GM12801 (cell line): Measurements from ENCODE around the gene FUCA2.

Experiments used
- CTCF ChIP-seq: IDR thresholded peaks from one replicate; pipeline ENCODE4 v1.5.1; 2011; ENCODE audit warnings: control low read depth; ENCODE audit not compliant: insufficient read length; ENCODE audit errors: extremely low read depth

FUCA2 gene

GRCh38 chr6:143549949-143550268, 38.4 kb upstream of the FUCA2 start:
- TF ChIP-seq CTCF = no peak

- TF ChIP-seq CTCF = no peak
These were observed 37.9 kb upstream of the FUCA2 start for GRCh38 chr6:143549221-143549948.

- TF ChIP-seq CTCF = no peak
These were observed 35.1 kb upstream of the FUCA2 start for GRCh38 chr6:143546599-143546998.

- no peak for TF ChIP-seq CTCF
These were observed 34.5 kb upstream of the FUCA2 start for GRCh38 chr6:143545976-143546547.

GRCh38 chr6:143545165-143545564, 33.6 kb upstream of the FUCA2 start:
- no peak for TF ChIP-seq CTCF

GRCh38 chr6:143544011-143544696, 32.6 kb upstream of the FUCA2 start:
- TF ChIP-seq CTCF = no peak

GRCh38 chr6:143543435-143543834, 31.9 kb upstream of the FUCA2 start:
- no peak for TF ChIP-seq CTCF
